T-helper 2 cell treated with Interferon-gamma antibody and Interleukin-4, amounts not matched to agents 5 μg/mL and 100 μg/mL, for 36 hours (primary cell): Measurements from ENCODE around the gene GPR37L1.
A peak's percentile ranks its signal among the peaks of the same experiment; 100 is the strongest.

Experiments
- DNase-seq: peaks from one replicate; pipeline ENCODE4 v3.0.0; 2021; ENCODE audit warnings: low spot score
- H3K27ac Mint-ChIP-seq: one replicate; pipeline ENCODE4 v1.8.0; 2021; ENCODE audit warnings: mild to moderate bottlenecking, mixed read lengths
- H3K27me3 Mint-ChIP-seq: one replicate; pipeline ENCODE4 v1.8.0; 2021; ENCODE audit warnings: low read depth, mixed read lengths
- H3K36me3 Mint-ChIP-seq: one replicate; pipeline ENCODE4 v1.8.0; 2021; ENCODE audit warnings: low read depth, mixed read lengths
- H3K4me1 Mint-ChIP-seq: one replicate; pipeline ENCODE4 v1.8.0; 2021; ENCODE audit warnings: low read depth, mixed read lengths
- H3K4me3 Mint-ChIP-seq: one replicate; pipeline ENCODE4 v1.8.0; 2022; ENCODE audit warnings: mild to moderate bottlenecking, moderate library complexity, mixed read lengths
- H3K9me3 Mint-ChIP-seq: one replicate; pipeline ENCODE4 v1.8.0; 2021; ENCODE audit warnings: mixed read lengths

GPR37L1 gene

GRCh38 chr1:202121006-202121405 lies 1.7 kb upstream of the GPR37L1 start:
- no peaks in the 10 kb centered on the region for H3K36me3 Mint-ChIP-seq
- H3K27me3 Mint-ChIP-seq: peaks cover 5% of the 10 kb centered on the region
- no peak overlapping the region for H3K4me3 Mint-ChIP-seq
- DNase-seq: no peak
- no peaks in the 10 kb centered on the region for H3K9me3 Mint-ChIP-seq
- H3K27ac Mint-ChIP-seq: no peak overlapping the region
- H3K4me1 Mint-ChIP-seq: no peaks in the 10 kb centered on the region

- Mint-ChIP-seq H3K27ac (no peak overlapping the region), H3K27me3 (peaks cover 5% of the 10 kb centered on the region), H3K4me3 (no peak overlapping the region), H3K9me3 (no peaks in the 10 kb centered on the region), H3K36me3 (no peaks in the 10 kb centered on the region), H3K4me1 (no peaks in the 10 kb centered on the region)
- DNase-seq: no peak
Observed at GRCh38 chr1:202123336-202123813, 658 bp downstream of the GPR37L1 start.

GRCh38 chr1:202124142-202124541 lies 1.4 kb downstream of the GPR37L1 start:
- H3K36me3 Mint-ChIP-seq: no peaks in the 10 kb centered on the region
- no peak for DNase-seq
- peaks cover 5% of the 10 kb centered on the region for H3K27me3 Mint-ChIP-seq
- H3K4me1 Mint-ChIP-seq: no peaks in the 10 kb centered on the region
- no peak overlapping the region for H3K4me3 Mint-ChIP-seq
- H3K9me3 Mint-ChIP-seq: no peaks in the 10 kb centered on the region
- no peak overlapping the region for H3K27ac Mint-ChIP-seq

DNA sequence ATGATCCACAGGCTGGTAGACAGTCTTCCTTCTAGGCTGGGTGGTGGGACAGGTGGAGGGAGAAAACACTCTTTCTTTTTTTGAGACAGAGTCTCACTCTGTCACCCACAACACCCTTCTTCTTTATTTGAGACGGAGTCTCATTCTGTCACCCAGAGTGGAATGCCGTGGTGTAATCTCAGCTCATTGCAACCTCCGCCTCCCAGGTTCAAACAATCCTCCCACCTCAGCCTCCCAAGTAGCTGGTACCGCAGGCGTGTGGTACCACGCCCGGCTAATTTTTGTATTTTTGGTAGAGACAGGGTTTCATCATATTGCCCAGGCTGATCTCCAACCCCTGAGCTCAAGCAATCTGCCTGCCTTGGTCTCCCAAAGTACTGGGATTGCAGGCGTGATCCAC lies 2.9 kb downstream of the GPR37L1 start:
- H3K36me3 Mint-ChIP-seq: no peaks in the 10 kb centered on the region
- no peak for DNase-seq
- H3K27ac Mint-ChIP-seq: no peak overlapping the region
- H3K27me3 Mint-ChIP-seq: peaks cover 5% of the 10 kb centered on the region
- H3K9me3 Mint-ChIP-seq: no peaks in the 10 kb centered on the region
- H3K4me3 Mint-ChIP-seq: no peak overlapping the region
- H3K4me1 Mint-ChIP-seq: no peaks in the 10 kb centered on the region

DNA sequence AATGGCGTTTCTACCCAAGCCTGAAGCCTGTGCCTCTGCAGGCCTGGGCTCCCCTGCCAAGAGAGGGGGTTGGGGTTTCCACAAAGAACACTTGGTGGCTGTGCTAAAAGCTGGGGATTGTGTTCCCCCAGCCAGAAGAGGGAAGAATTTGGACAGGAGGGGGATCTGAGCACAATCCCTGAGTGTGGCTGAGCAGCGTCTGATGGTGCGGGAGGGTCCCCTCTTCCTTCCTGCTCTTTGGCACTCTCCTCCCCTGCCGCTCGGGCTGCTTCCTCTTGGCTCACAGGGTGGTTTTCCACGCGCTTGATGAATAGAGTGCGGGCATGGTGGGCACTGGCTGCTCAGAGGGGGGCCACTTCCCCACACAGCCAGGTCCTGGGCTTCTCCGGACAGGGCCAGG lies 3.7 kb downstream of the GPR37L1 start:
- Mint-ChIP-seq H3K27me3 (peaks cover 5% of the 10 kb centered on the region), H3K27ac (no peak overlapping the region), H3K9me3 (no peaks in the 10 kb centered on the region), H3K4me1 (no peaks in the 10 kb centered on the region), H3K36me3 (no peaks in the 10 kb centered on the region), H3K4me3 (no peak overlapping the region)
- no peak for DNase-seq

DNA sequence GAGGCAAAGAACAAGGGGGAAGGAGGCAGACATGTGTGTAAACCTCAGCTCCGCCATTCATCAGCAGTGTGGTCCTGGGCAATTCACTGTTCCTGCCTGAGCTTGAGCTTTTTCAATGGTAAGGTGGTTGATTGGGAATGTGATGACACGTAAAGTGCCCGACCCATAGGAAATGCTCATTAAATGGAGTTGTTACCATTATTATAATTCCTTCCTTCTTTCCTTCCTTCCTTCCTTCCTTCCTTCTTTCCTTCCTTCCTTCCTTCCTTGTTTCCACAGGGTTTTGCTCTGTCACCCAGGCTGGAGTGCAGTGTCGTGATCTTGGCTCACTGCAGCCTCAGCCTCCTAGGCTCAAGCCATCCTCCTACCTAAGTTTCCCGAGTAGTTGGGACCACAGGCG lies 4.3 kb downstream of the GPR37L1 start:
- Mint-ChIP-seq H3K36me3 (no peaks in the 10 kb centered on the region), H3K9me3 (no peaks in the 10 kb centered on the region), H3K27me3 (peaks cover 5% of the 10 kb centered on the region), H3K27ac (peak overlapping the region; percentile 38), H3K4me1 (no peaks in the 10 kb centered on the region), H3K4me3 (no peak overlapping the region)
- no peak for DNase-seq

DNA sequence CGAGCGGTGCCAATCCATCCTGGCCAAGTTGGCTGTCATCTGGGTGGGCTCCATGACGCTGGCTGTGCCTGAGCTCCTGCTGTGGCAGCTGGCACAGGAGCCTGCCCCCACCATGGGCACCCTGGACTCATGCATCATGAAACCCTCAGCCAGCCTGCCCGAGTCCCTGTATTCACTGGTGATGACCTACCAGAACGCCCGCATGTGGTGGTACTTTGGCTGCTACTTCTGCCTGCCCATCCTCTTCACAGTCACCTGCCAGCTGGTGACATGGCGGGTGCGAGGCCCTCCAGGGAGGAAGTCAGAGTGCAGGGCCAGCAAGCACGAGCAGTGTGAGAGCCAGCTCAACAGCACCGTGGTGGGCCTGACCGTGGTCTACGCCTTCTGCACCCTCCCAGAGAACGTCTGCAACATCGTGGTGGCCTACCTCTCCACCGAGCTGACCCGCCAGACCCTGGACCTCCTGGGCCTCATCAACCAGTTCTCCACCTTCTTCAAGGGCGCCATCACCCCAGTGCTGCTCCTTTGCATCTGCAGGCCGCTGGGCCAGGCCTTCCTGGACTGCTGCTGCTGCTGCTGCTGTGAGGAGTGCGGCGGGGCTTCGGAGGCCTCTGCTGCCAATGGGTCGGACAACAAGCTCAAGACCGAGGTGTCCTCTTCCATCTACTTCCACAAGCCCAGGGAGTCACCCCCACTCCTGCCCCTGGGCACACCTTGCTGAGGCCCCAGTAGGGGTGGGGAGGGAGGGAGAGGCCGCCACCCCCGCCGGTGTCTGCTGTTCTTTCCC lies 5.3 kb downstream of the GPR37L1 start:
- H3K9me3 Mint-ChIP-seq: no peaks in the 10 kb centered on the region
- peaks cover 5% of the 10 kb centered on the region for H3K27me3 Mint-ChIP-seq
- H3K36me3 Mint-ChIP-seq: peaks cover 2% of the 10 kb centered on the region
- DNase-seq: no peak
- no peaks in the 10 kb centered on the region for H3K4me1 Mint-ChIP-seq
- H3K4me3 Mint-ChIP-seq: no peak overlapping the region
- H3K27ac Mint-ChIP-seq: no peak overlapping the region

GRCh38 chr1:202129453-202130296 lies 7.0 kb downstream of the GPR37L1 start:
- Mint-ChIP-seq H3K36me3 (peaks cover 4% of the 10 kb centered on the region), H3K27me3 (peaks cover 2% of the 10 kb centered on the region), H3K4me1 (no peaks in the 10 kb centered on the region), H3K9me3 (no peaks in the 10 kb centered on the region), H3K4me3 (no peak overlapping the region), H3K27ac (no peak overlapping the region)
- DNase-seq: no peak

DNA sequence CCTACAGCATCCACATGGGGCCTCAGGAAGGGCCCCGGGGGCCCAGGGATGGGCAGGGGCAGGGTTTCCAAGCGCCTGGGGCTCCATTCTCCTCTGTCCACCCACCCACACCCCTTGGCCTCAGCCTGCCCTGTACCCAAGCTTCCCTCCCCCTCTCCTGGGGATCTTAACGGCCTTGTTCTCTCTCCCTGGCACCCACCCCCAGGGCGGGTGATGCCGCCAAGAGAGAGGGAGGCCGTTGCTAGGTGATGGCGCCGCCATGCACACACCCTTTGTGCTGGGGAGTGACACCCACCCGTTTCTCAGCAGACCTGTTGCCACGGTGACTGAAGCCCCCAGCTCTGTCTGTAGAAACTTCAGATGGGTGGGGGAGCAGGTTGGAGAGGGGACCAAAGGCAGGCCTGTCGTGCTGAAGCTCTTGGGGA lies 7.6 kb downstream of the GPR37L1 start:
- Mint-ChIP-seq H3K4me3 (no peak overlapping the region), H3K9me3 (no peaks in the 10 kb centered on the region), H3K27me3 (peaks cover 2% of the 10 kb centered on the region), H3K36me3 (peaks cover 8% of the 10 kb centered on the region), H3K4me1 (no peaks in the 10 kb centered on the region), H3K27ac (no peak overlapping the region)
- no peak for DNase-seq

DNA sequence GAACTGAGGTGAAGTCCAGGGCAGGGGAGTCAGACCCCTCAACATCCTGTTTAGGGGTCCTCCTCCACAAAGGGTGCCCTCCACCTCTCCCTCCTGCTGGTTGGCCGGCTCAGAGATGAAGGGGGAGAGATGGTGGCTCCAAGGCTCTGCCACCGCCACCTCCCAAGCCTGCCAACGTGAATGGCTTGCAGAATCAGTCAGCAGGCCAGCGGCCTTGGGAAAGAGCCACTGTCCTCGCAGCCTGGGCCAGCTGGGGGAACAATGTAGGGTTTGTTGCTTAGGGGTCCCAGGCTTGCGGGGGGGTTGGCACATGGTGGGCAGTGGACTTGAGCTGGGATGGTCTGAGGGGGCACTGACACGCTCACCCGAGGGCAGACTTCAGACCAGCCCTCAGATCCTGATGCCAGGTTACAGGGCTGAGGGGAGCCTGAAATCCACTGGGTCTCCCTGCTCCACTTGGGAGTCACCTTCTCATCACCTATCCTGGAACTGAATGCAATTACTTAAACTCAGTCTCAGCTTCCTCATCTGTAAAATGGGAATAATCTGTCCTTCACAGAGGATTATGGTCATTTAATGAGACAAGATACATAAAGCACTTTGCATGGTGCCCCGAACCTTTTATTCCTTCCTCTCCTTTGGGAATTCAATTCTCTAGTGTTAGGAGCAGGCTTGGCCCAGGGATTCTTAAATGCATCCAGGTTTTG lies 8.3 kb downstream of the GPR37L1 start:
- peaks cover 8% of the 10 kb centered on the region for H3K36me3 Mint-ChIP-seq
- H3K27me3 Mint-ChIP-seq: peaks cover 2% of the 10 kb centered on the region
- H3K4me1 Mint-ChIP-seq: no peaks in the 10 kb centered on the region
- H3K27ac Mint-ChIP-seq: no peak overlapping the region
- no peaks in the 10 kb centered on the region for H3K9me3 Mint-ChIP-seq
- DNase-seq: no peak
- H3K4me3 Mint-ChIP-seq: no peak overlapping the region

DNA sequence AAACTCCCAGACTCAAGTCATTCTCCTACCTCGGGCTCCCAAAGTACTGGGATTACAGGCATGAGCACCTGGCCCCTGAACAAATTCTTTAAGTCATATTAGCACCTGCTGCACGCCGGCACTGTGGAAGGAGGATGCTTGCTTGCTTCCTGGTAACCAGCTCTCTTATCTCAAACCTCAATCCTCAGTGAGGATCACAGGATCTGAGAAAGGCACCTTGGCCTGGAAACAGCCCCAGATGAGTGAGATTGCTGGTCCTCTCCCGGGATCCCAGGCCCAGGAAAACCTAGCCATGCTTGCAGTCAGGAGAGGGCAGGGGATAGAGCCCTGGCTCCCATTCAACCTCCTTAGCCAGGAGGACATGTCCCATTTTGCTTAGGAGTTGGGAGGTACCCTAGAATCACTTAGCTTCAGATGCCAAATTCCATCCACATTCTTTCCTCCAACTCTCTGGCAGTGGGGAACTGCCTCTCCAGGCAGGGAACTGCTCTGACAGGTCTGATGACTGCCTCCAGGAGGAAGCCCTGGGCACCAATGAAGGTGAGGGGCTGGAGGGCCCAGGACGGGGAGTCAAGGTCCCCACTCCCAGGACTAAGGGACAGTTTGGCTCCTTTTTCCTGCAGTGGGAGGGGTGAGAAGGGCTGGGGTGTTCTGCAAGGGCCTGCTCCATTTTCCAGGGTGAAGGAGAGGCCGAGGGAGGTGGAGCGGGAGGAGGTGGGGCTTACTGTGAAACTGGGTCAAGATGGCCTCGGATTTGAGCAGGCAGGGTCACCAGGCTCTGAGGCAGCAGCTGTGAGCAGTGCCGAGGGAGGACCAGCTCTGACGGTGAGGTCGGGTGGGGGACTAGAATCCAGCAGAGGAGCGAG lies 9.5 kb downstream of the GPR37L1 start:
- Mint-ChIP-seq H3K27me3 (peaks cover under 1% of the 10 kb centered on the region), H3K4me3 (no peak overlapping the region), H3K36me3 (peaks cover 8% of the 10 kb centered on the region), H3K9me3 (no peaks in the 10 kb centered on the region), H3K27ac (no peak overlapping the region), H3K4me1 (no peaks in the 10 kb centered on the region)
- no peak for DNase-seq

GRCh38 chr1:202133001-202133400 lies 10.3 kb downstream of the GPR37L1 start:
- Mint-ChIP-seq H3K27ac (no peak overlapping the region), H3K27me3 (no peaks in the 10 kb centered on the region), H3K4me3 (no peak overlapping the region), H3K36me3 (peaks cover 9% of the 10 kb centered on the region), H3K9me3 (no peaks in the 10 kb centered on the region), H3K4me1 (no peaks in the 10 kb centered on the region)
- no peak for DNase-seq

GRCh38 chr1:202133496-202133895 lies 10.8 kb downstream of the GPR37L1 start:
- DNase-seq: no peak
- Mint-ChIP-seq H3K27me3 (no peaks in the 10 kb centered on the region), H3K36me3 (peaks cover 13% of the 10 kb centered on the region), H3K9me3 (no peaks in the 10 kb centered on the region), H3K27ac (no peak overlapping the region), H3K4me3 (no peak overlapping the region), H3K4me1 (no peaks in the 10 kb centered on the region)
